ENCODE measurements around the gene CYP27A1. TPM values are rescaled to one million over a fixed set of nuclear protein-coding genes. Genes with fewer than 3 reads are reported as not detected.

The CYP27A1 gene
- total RNA-seq, 6 experiments from 2014 or later = 209 to 463 (median 238) TPM

GRCh38 chr2:218812096-218812815, 30.3 kb downstream of the CYP27A1 start:
- intact Hi-C loops (cut with DNase I) = no loop called here
- DNase-seq (no peak), ATAC-seq (no peak)
- H3K36me3 ChIP-seq = peaks cover 0 to 78% (median 31%) of the 10 kb centered on the region in 4 donors
- TF ChIP-seq, protein P1, sequence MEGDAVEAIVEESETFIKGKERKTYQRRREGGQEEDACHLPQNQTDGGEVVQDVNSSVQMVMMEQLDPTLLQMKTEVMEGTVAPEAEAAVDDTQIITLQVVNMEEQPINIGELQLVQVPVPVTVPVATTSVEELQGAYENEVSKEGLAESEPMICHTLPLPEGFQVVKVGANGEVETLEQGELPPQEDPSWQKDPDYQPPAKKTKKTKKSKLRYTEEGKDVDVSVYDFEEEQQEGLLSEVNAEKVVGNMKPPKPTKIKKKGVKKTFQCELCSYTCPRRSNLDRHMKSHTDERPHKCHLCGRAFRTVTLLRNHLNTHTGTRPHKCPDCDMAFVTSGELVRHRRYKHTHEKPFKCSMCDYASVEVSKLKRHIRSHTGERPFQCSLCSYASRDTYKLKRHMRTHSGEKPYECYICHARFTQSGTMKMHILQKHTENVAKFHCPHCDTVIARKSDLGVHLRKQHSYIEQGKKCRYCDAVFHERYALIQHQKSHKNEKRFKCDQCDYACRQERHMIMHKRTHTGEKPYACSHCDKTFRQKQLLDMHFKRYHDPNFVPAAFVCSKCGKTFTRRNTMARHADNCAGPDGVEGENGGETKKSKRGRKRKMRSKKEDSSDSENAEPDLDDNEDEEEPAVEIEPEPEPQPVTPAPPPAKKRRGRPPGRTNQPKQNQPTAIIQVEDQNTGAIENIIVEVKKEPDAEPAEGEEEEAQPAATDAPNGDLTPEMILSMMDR (IDR thresholded peaks at IDR 0.05) = no peak
- TF ChIP-seq POLR2A (IDR thresholded peaks at IDR 0.05) = no peak
- H3K9me3 ChIP-seq = no peaks in the 10 kb centered on the region
- no peaks in the 10 kb centered on the region for H3K27me3 ChIP-seq
- H3K4me3 ChIP-seq = no peak overlapping the region
- peaks cover 0 to 8% (median 3%) of the 10 kb centered on the region in 4 donors for H3K4me1 ChIP-seq
- 97% methylated on average over 12 of the region's 21 CpGs for WGBS (ENCODE audit: insufficient coverage, low coverage, low lambda C conversion rate, missing lambda C conversion rate)
- no peak overlapping the region for H3K27ac ChIP-seq

GRCh38 chr2:218812861-218813260, 30.9 kb downstream of the CYP27A1 start:
- WGBS (ENCODE audit: insufficient coverage, low coverage, low lambda C conversion rate, missing lambda C conversion rate) = no CpG with 5 or more reads among the region's 5 CpGs
- ATAC-seq = peak in 1 of 4 donors; percentile 22
- H3K4me1 ChIP-seq = peaks cover 0 to 8% (median under 1%) of the 10 kb centered on the region in 4 donors
- no peaks in the 10 kb centered on the region for H3K27me3 ChIP-seq
- H3K9me3 ChIP-seq = no peaks in the 10 kb centered on the region
- H3K4me3 ChIP-seq = no peak overlapping the region
- no peak overlapping the region for H3K27ac ChIP-seq
- no peak for TF ChIP-seq POLR2A (IDR thresholded peaks at IDR 0.05)
- TF ChIP-seq, protein P1 (IDR thresholded peaks at IDR 0.05) = no peak
- intact Hi-C loops (cut with DNase I) = no loop called here
- no peak for DNase-seq
- peaks cover 0 to 84% (median 34%) of the 10 kb centered on the region in 4 donors for H3K36me3 ChIP-seq

DNA sequence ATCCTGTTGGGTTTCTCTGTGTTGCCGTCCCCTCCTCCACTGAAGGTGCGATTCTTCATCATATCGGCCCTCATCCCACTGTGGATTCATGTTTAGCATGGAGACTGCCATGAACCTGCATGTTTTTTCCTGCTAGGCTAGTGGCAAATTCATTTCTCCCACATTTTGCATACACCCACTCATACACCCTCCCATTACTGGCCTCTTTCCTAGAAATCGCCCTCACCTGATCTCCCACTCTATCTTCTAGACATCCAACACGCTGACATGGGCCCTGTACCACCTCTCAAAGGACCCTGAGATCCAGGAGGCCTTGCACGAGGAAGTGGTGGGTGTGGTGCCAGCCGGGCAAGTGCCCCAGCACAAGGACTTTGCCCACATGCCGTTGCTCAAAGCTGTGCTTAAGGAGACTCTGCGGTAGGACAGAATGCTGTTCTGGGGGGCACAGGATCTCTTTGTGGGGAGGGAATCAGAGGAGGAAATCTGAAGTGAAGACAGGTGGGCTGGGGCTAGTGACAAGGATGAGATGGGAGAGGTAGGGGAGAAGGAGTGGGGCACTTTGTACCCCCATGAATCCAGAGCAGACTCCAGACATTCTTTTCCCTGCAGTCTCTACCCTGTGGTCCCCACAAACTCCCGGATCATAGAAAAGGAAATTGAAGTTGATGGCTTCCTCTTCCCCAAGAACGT, 32.0 kb downstream of the CYP27A1 start:
- TF ChIP-seq, protein P1 (IDR thresholded peaks at IDR 0.05) = no peak
- no peak for TF ChIP-seq POLR2A (IDR thresholded peaks at IDR 0.05)
- Histone ChIP-seq H3K27ac (no peak overlapping the region), H3K27me3 (no peaks in the 10 kb centered on the region), H3K36me3 (peaks cover 0 to 93% (median 39%) of the 10 kb centered on the region in 4 donors), H3K9me3 (no peaks in the 10 kb centered on the region), H3K4me3 (no peak overlapping the region), H3K4me1 (no peaks in the 10 kb centered on the region)
- DNase-seq (no peak), ATAC-seq (no peak)
- intact Hi-C loops (cut with DNase I) = no loop called here
- WGBS (ENCODE audit: insufficient coverage, low coverage, low lambda C conversion rate, missing lambda C conversion rate) = 75% methylated on average over 9 of the region's 11 CpGs

GRCh38 chr2:218814540-218815243, 32.7 kb downstream of the CYP27A1 start:
- Histone ChIP-seq H3K27ac (no peak overlapping the region), H3K36me3 (peaks cover 0 to 97% (median 43%) of the 10 kb centered on the region in 4 donors), H3K27me3 (no peaks in the 10 kb centered on the region), H3K4me1 (no peaks in the 10 kb centered on the region), H3K9me3 (no peaks in the 10 kb centered on the region), H3K4me3 (no peak overlapping the region)
- WGBS (ENCODE audit: insufficient coverage, low coverage, low lambda C conversion rate, missing lambda C conversion rate) = 84% methylated on average over 3 of the region's 13 CpGs
- DNase-seq (no peak), ATAC-seq (peak in 1 of 4 donors; percentile 17)
- TF ChIP-seq, protein P1 (IDR thresholded peaks at IDR 0.05) = no peak
- TF ChIP-seq POLR2A (IDR thresholded peaks at IDR 0.05) = no peak
- intact Hi-C loops (cut with DNase I) = no loop called here
